ACHN (cell line): ENCODE measurements around the gene CD63.

ENCODE experiments used
- DNase-seq: peaks from one replicate; pipeline ENCODE4 v3.0.0-alpha.2; 2015
- in situ Hi-C: cut with HindIII; loops from 2 replicates; pipeline ENCODE4 v1.10.0; 2017; ENCODE audit warnings: low sequenced_read_pairs, low pct_ligation_motif_present, low pct_unique_long_range_greater_than_20kb

The CD63 gene

GRCh38 chr12:55711786-55712553 is 16.8 kb downstream of the CD63 start:
- in situ Hi-C loops = no loop called here
- no peak for DNase-seq

GRCh38 chr12:55708695-55709233 is 20.0 kb downstream of the CD63 start:
- in situ Hi-C loops = no loop called here
- DNase-seq = no peak

DNA sequence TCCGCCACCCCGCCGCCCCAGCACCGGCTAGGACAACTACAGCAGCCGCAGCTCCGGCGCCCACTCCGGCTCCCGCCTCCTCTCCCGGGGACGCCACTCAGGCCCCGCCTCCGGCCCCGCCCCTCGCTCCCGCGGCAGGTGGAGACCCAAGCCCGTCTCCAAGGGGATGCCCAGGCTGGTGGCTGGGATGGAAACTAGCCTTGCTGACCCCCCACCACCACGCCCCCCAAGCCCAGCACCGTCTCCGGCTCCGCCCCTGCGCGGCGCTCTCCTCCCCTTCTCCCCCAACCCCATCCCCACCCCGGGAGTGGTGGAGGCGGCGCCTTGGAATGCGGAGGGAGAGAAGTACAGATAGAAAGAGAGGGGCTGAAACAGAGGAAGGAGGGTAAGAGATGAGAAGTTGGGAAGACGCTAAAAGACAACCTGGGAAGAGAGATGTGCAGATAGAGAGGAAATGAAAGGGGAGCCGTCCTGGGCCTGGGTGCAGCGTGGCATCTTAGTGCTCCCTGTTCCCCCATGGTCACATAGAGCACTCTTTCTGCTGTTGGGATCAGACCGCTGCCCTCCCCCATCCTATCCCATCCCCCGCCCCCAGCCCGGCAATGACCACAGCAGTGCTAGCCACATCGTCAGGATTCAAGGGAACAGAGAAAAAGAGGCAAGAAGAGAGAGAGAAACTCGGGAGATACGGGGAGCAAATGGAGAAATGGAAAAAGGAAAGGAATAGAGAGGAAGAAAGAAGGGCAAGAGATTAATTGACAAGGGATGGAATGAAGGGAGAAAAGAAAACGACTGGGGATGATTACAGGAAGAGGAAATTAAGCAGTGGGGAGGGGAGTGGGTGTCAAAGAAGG is 20.7 kb downstream of the CD63 start, which contains the start of gene ITGA7:
ITGA7 (minus strand) TSS at position 64 of the 854 bp plus-strand sequence. CDS start 222 bp downstream, outside the sequence.
- peak; percentile 83 for DNase-seq
- in situ Hi-C loops = no loop called here

GRCh38 chr12:55707219-55707671 is 21.6 kb downstream of the CD63 start:
- DNase-seq = peak; percentile 35
- in situ Hi-C loops = no loop called here

GRCh38 chr12:55706568-55707218 is 22.1 kb downstream of the CD63 start:
- in situ Hi-C loops = no loop called here

DNA sequence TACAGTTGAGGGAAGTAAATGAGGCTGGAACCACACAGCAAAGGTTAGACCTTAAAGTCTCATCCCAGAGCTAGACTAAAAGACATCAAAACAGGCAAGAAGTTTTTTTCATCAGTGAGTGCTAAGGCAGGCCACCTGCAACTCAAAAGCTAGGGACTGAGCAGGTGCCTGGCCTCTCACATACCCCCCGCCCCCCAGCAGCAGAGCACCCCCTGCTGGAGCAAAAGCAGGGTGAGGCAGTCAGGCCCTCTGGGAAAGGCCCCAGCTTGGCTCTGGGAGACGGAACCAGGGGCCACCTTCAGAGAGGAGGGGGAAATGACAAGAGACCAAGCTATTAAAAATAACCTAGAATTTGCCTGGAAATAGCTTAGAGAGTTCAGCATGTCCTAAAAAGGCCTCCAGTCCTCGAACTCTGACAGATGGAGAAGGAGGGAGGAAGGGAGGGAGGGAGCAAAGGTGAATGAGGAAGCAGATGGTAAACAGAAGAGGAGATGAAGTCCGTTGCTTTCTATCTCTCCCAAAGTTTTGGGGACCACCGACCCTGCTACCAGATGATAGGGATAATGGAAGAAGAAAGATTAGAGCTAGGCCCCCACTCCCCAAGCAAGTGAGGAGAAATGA is 22.9 kb downstream of the CD63 start:
- peak; percentile 46 for DNase-seq
- in situ Hi-C loops = no loop called here

More at GRCh38 chr12:55706568-55707218, 22.1 kb downstream of the CD63 start:
- DNase-seq = no peak

DNA sequence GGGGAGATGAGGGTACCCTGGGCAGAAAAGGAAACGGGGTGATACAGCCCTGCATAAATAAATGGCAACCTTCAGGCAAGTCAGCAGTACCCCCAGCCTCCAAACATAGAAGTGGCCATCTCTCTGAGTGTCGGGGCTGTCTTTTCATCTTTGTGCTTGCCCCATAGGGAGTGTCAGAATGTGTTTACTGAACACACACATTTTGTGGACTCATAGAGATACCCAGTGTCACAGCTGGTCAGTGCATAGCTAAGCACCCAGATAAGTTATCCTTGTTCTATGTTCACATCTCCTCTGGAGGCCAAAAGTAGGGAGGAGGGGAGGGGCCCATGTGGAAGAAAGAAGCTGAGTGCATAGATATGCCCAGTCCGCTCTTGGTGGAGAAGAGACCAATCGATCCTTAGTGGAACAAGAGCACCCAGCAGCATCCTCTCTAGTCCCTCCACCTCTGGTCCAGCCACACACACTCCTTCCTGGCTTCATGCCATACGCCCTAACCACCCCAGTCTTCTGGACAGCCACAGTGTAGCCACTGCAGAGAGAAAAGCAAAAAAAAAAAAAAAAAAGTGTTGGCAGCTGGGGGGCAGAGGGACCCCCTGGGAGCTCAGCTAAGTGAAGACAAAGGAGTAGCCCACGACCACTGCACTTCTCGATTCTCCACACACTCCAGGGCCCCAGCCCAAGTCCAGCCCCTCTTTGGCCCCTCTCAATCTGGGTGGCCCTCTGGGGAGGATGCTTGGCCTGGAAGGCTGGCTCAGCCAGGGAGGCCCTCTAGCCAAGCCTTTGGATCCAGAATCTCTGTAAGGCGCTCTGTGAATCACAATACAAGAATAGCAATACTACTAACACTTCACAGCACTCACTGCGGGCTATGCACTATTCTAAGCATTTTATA is 23.7 kb downstream of the CD63 start:
- in situ Hi-C loops = no loop called here

GRCh38 chr12:55703901-55704761 is 24.7 kb downstream of the CD63 start:
- in situ Hi-C loops = no loop called here
- no peak for DNase-seq

More for the DNA sequence above, 23.7 kb downstream of the CD63 start:
- DNase-seq = no peak

GRCh38 chr12:55703288-55703687 is 25.5 kb downstream of the CD63 start:
- no peak for DNase-seq
- in situ Hi-C loops = no loop called here

GRCh38 chr12:55702861-55703260 is 25.9 kb downstream of the CD63 start:
- no peak for DNase-seq
- in situ Hi-C loops = no loop called here

GRCh38 chr12:55700255-55701018 is 28.4 kb downstream of the CD63 start:
- in situ Hi-C loops = no loop called here
- DNase-seq = no peak

GRCh38 chr12:55699471-55700055 is 29.2 kb downstream of the CD63 start:
- no peak for DNase-seq
- in situ Hi-C loops = no loop called here

GRCh38 chr12:55698965-55699364 is 29.8 kb downstream of the CD63 start:
- in situ Hi-C loops = no loop called here
- no peak for DNase-seq

DNA sequence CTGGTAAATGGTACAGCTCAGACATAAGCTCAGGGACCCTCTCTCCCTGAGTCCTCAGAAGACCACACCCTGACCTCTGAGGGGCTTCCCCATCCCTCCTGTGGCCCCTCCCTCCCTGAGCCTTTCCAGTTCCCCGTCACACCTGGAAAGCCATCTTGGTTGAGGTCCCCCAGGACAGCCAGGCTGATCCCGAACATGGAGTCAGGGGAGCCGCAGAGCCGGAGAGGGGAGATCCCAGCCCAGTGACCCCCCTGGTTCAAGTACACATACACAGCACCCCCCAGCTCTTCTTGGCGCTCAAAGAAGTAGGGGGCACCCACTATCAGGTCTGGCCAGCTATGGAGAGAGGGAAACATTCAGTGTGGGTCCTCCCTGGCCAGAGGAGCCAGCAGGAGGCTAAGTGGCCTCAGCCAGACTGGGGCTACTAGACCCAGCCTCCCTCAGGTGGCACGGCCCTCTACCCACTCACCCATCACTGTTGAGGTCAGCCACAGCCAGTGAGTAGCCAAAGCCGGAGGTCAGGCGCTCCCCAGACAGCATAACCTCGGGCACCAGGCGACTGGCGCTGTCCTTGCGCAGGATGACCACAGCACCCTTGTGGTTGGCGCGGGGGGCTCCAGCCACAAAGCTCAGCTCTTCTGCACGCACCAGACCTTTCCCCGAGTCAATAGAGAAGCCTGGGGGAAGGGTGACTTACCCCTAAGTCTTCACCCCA is 30.4 kb downstream of the CD63 start:
- no peak for DNase-seq
- in situ Hi-C loops = no loop called here

- no peak for DNase-seq
- in situ Hi-C loops = no loop called here
Measured at GRCh38 chr12:55697686-55698085, 31.1 kb downstream of the CD63 start.
